ENCODE data around the gene ILDR1.

DNA sequence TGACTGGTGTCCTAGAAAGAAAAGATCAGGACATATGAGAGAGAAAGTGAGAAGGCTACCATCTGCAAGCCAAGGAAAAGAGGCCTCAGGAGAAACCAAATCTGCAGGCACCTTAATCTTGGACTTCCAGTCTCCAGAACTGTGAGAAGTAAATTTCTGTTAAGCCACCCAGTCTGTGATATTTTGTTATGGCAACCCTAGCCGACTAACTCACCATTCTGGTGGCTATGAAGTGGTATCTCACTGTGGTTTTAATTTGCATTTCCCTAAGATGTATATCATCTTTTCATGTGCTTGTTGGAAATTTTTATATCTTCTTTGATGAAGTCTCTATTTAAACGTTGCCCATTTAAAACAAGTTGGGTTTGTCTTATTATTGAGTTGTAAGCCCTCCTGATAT is 40.6 kb downstream of the ILDR1 start:
- TF ChIP-seq SOX15 (CRISPR knock-in tag; IDR thresholded peaks at IDR 0.05) = no peak
- TF ChIP-seq, protein P1, sequence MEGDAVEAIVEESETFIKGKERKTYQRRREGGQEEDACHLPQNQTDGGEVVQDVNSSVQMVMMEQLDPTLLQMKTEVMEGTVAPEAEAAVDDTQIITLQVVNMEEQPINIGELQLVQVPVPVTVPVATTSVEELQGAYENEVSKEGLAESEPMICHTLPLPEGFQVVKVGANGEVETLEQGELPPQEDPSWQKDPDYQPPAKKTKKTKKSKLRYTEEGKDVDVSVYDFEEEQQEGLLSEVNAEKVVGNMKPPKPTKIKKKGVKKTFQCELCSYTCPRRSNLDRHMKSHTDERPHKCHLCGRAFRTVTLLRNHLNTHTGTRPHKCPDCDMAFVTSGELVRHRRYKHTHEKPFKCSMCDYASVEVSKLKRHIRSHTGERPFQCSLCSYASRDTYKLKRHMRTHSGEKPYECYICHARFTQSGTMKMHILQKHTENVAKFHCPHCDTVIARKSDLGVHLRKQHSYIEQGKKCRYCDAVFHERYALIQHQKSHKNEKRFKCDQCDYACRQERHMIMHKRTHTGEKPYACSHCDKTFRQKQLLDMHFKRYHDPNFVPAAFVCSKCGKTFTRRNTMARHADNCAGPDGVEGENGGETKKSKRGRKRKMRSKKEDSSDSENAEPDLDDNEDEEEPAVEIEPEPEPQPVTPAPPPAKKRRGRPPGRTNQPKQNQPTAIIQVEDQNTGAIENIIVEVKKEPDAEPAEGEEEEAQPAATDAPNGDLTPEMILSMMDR (IDR thresholded peaks at IDR 0.05) = no peak
- TF ChIP-seq IRF2 (CRISPR knock-in tag; IDR thresholded peaks at IDR 0.05; ENCODE audit: borderline replicate concordance, low read depth) = no peak
- no peak for TF ChIP-seq ZNF121 (CRISPR knock-in tag; IDR thresholded peaks at IDR 0.05)
- no peak for TF ChIP-seq KAT7 (CRISPR knock-in tag; IDR thresholded peaks at IDR 0.05; ENCODE audit: borderline replicate concordance)
- TF ChIP-seq, protein P2, sequence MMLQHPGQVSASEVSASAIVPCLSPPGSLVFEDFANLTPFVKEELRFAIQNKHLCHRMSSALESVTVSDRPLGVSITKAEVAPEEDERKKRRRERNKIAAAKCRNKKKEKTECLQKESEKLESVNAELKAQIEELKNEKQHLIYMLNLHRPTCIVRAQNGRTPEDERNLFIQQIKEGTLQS (CRISPR knock-in tag; conservative IDR thresholded peaks at IDR 0.05) = no peak
- TF ChIP-seq, protein P3, sequence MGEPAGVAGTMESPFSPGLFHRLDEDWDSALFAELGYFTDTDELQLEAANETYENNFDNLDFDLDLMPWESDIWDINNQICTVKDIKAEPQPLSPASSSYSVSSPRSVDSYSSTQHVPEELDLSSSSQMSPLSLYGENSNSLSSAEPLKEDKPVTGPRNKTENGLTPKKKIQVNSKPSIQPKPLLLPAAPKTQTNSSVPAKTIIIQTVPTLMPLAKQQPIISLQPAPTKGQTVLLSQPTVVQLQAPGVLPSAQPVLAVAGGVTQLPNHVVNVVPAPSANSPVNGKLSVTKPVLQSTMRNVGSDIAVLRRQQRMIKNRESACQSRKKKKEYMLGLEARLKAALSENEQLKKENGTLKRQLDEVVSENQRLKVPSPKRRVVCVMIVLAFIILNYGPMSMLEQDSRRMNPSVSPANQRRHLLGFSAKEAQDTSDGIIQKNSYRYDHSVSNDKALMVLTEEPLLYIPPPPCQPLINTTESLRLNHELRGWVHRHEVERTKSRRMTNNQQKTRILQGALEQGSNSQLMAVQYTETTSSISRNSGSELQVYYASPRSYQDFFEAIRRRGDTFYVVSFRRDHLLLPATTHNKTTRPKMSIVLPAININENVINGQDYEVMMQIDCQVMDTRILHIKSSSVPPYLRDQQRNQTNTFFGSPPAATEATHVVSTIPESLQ (CRISPR knock-in tag; IDR thresholded peaks at IDR 0.05) = no peak
- TF ChIP-seq ESRRA (CRISPR knock-in tag; IDR thresholded peaks at IDR 0.05; ENCODE audit: borderline replicate concordance) = no peak

Measured in WTC11 (cell line).